WTC11 (cell line): ENCODE results near the gene KLRC2. TPM values are rescaled to one million over a fixed set of nuclear protein-coding genes. Genes with fewer than 3 reads are reported as not detected.

Experiments
- ATAC-seq: fragments of 200-7000 bp; cut with Tn5 transposase; 2 replicates; pipeline ENCODE4 v1.10.0; 2021; ENCODE audit warnings: mild to moderate bottlenecking, moderate library complexity
- CTCF ChIA-PET: fragments of 300-600 bp; sonication (Branson Sonifier 250); formaldehyde crosslinking; loops from one replicate; lab custom pipeline; 2021; ENCODE audit warnings: antibody characterized with exemption; lab: Charles Lee
- POLR2A ChIA-PET: fragments of 350-600 bp; sonication (Branson Sonifier 250); formaldehyde crosslinking; loops from one replicate; lab custom pipeline; 2021; ENCODE audit warnings: antibody characterized with exemption; lab: Charles Lee
- DNase-seq: peaks from one replicate; pipeline ENCODE4 v3.0.0; 2021; ENCODE audit warnings: low spot score
- H3K27ac Mint-ChIP-seq: 2 replicates; pipeline ENCODE4 v1.8.0; 2021; ENCODE audit warnings: mixed read lengths
- H3K27me3 Mint-ChIP-seq: 2 replicates; pipeline ENCODE4 v1.8.0; 2021; ENCODE audit warnings: low read depth, mild to moderate bottlenecking, moderate library complexity, mixed read lengths
- H3K36me3 Mint-ChIP-seq: 2 replicates; pipeline ENCODE4 v1.8.0; 2021; ENCODE audit warnings: mixed read lengths
- H3K4me1 Mint-ChIP-seq: 2 replicates; pipeline ENCODE4 v1.8.0; 2022; ENCODE audit warnings: mixed read lengths
- H3K4me3 Mint-ChIP-seq: 2 replicates; pipeline ENCODE4 v1.8.0; 2021; ENCODE audit warnings: mild to moderate bottlenecking, moderate library complexity, mixed read lengths
- H3K9me3 Mint-ChIP-seq: 2 replicates; pipeline ENCODE4 v1.8.0; 2021; ENCODE audit warnings: mixed read lengths
- ATF3 ChIP-seq: sonication (generic); formaldehyde crosslinking; conservative IDR thresholded peaks from 2 replicates; pipeline ENCODE4 v1.8.1; 2022; ENCODE audit warnings: mild to moderate bottlenecking, missing genetic modification reagents
- CTCF ChIP-seq: fragments of 200-600 bp; IDR thresholded peaks from 2 replicates; pipeline ENCODE4 v1.8.0; 2022; ENCODE audit warnings: antibody characterized with exemption
- E2F5 ChIP-seq: sonication (generic); formaldehyde crosslinking; IDR thresholded peaks from 2 replicates; pipeline ENCODE4 v1.8.1; 2022; ENCODE audit warnings: mild to moderate bottlenecking, moderate library complexity, missing genetic modification reagents
- ELF4 ChIP-seq: sonication (generic); formaldehyde crosslinking; IDR thresholded peaks from 2 replicates; pipeline ENCODE4 v1.8.1; 2022; ENCODE audit warnings: low read depth, mild to moderate bottlenecking, moderate library complexity, missing genetic modification reagents
- GRHL2 ChIP-seq: fragments of 250-450 bp; sonication (Bioruptor Pico); IDR thresholded peaks from 2 replicates; pipeline ENCODE4 v1.8.0; 2022; ENCODE audit warnings: mild to moderate bottlenecking, moderate library complexity; ENCODE audit not compliant: insufficient replicate concordance, severe bottlenecking
- HMGXB4 ChIP-seq: sonication (generic); formaldehyde crosslinking; IDR thresholded peaks from 2 replicates; pipeline ENCODE4 v1.8.1; 2023; ENCODE audit warnings: mild to moderate bottlenecking, moderate library complexity, missing genetic modification reagents
- JAZF1 ChIP-seq: fragments of 250-450 bp; sonication (Bioruptor Pico); IDR thresholded peaks from 2 replicates; pipeline ENCODE4 v1.9.0; 2021; ENCODE audit warnings: moderate library complexity, mild to moderate bottlenecking, inconsistent platforms
- JUN ChIP-seq: sonication (generic); formaldehyde crosslinking; IDR thresholded peaks from 2 replicates; pipeline ENCODE4 v1.8.0; 2023; ENCODE audit warnings: mild to moderate bottlenecking, missing genetic modification reagents
- KAT7 ChIP-seq: sonication (generic); formaldehyde crosslinking; IDR thresholded peaks from 2 replicates; pipeline ENCODE4 v1.8.1; 2023; ENCODE audit warnings: missing genetic modification reagents, mild to moderate bottlenecking, borderline replicate concordance
- MXD4 ChIP-seq: fragments of 250-450 bp; sonication (Bioruptor Pico); IDR thresholded peaks from 2 replicates; pipeline ENCODE4 v1.8.0; 2021; ENCODE audit warnings: mild to moderate bottlenecking, moderate library complexity, borderline replicate concordance
- NR2C2 ChIP-seq: sonication (generic); formaldehyde crosslinking; IDR thresholded peaks from 2 replicates; pipeline ENCODE4 v1.8.0; 2022; ENCODE audit warnings: mild to moderate bottlenecking, missing genetic modification reagents
- RELA ChIP-seq: sonication (generic); formaldehyde crosslinking; IDR thresholded peaks from 2 replicates; pipeline ENCODE4 v1.8.1; 2022; ENCODE audit warnings: missing genetic modification reagents, mild to moderate bottlenecking, borderline replicate concordance
- SMAD3 ChIP-seq: sonication (generic); formaldehyde crosslinking; IDR thresholded peaks from 2 replicates; pipeline ENCODE4 v1.8.0; 2022; ENCODE audit warnings: missing genetic modification reagents, mild to moderate bottlenecking, borderline replicate concordance
- TCF7 ChIP-seq: sonication (generic); formaldehyde crosslinking; IDR thresholded peaks from 2 replicates; pipeline ENCODE4 v1.8.0; 2022; ENCODE audit warnings: mild to moderate bottlenecking, low read depth, missing genetic modification reagents, moderate library complexity
- TEAD1 ChIP-seq: sonication (generic); formaldehyde crosslinking; IDR thresholded peaks from 2 replicates; pipeline ENCODE4 v1.8.0; 2022; ENCODE audit warnings: mild to moderate bottlenecking, missing genetic modification reagents
- TP53 ChIP-seq: sonication (generic); formaldehyde crosslinking; IDR thresholded peaks from 2 replicates; pipeline ENCODE4 v1.8.1; 2023; ENCODE audit warnings: mild to moderate bottlenecking, missing genetic modification reagents
- ZNF263 ChIP-seq: sonication (generic); formaldehyde crosslinking; IDR thresholded peaks from 2 replicates; pipeline ENCODE4 v1.8.1; 2022; ENCODE audit warnings: low read depth, mild to moderate bottlenecking, moderate library complexity, missing genetic modification reagents
- ZNF423 ChIP-seq: fragments of 250-450 bp; sonication (Bioruptor Pico); IDR thresholded peaks from 2 replicates; pipeline ENCODE4 v2.1.2; 2022; ENCODE audit warnings: mild to moderate bottlenecking, moderate library complexity
- total RNA-seq: library from RNA; stranded (reverse); gene quantifications from 3 replicates; pipeline ENCODE4 v1.2.3, GENCODE V29; 2021
- TF ChIP-seq, protein P1 (sequence below): sonication (generic); formaldehyde crosslinking; IDR thresholded peaks from 2 replicates; pipeline ENCODE4 v1.8.0; 2023; ENCODE audit warnings: missing genetic modification reagents, mild to moderate bottlenecking, borderline replicate concordance
- TF ChIP-seq, protein P2 (sequence below): sonication (generic); formaldehyde crosslinking; IDR thresholded peaks from 2 replicates; pipeline ENCODE4 v1.8.0; 2022; ENCODE audit warnings: missing genetic modification reagents
- TF ChIP-seq, protein P3 (sequence below): fragments of 250-450 bp; sonication (Bioruptor Pico); IDR thresholded peaks from 2 replicates; pipeline ENCODE4 v2.1.2; 2022; ENCODE audit warnings: mild to moderate bottlenecking, moderate library complexity

Gene KLRC2
- total RNA-seq, 1 experiment from 2014 or later, result not detected

- Mint-ChIP-seq H3K27me3 (no peaks in the 10 kb centered on the region), H3K27ac (no peak overlapping the region), H3K4me1 (peaks cover 21% of the 10 kb centered on the region), H3K36me3 (no peaks in the 10 kb centered on the region), H3K9me3 (no peaks in the 10 kb centered on the region), H3K4me3 (no peak overlapping the region)
- ATAC-seq (no peak), DNase-seq (no peak)
- POLR2A ChIA-PET, result no interaction called here
- TF ChIP-seq TCF7 (CRISPR knock-in tag) (no peak), NR2C2 (CRISPR knock-in tag) (no peak), GRHL2 (no peak), KAT7 (no peak), JAZF1 (CRISPR knock-in tag) (no peak), ZNF423 (CRISPR knock-in tag) (no peak), TP53 (no peak), ATF3 (CRISPR knock-in tag) (no peak), E2F5 (no peak), CTCF (no peak), ELF4 (CRISPR knock-in tag) (no peak), TEAD1 (no peak), JUN (CRISPR knock-in tag) (no peak)
- TF ChIP-seq, protein P1, sequence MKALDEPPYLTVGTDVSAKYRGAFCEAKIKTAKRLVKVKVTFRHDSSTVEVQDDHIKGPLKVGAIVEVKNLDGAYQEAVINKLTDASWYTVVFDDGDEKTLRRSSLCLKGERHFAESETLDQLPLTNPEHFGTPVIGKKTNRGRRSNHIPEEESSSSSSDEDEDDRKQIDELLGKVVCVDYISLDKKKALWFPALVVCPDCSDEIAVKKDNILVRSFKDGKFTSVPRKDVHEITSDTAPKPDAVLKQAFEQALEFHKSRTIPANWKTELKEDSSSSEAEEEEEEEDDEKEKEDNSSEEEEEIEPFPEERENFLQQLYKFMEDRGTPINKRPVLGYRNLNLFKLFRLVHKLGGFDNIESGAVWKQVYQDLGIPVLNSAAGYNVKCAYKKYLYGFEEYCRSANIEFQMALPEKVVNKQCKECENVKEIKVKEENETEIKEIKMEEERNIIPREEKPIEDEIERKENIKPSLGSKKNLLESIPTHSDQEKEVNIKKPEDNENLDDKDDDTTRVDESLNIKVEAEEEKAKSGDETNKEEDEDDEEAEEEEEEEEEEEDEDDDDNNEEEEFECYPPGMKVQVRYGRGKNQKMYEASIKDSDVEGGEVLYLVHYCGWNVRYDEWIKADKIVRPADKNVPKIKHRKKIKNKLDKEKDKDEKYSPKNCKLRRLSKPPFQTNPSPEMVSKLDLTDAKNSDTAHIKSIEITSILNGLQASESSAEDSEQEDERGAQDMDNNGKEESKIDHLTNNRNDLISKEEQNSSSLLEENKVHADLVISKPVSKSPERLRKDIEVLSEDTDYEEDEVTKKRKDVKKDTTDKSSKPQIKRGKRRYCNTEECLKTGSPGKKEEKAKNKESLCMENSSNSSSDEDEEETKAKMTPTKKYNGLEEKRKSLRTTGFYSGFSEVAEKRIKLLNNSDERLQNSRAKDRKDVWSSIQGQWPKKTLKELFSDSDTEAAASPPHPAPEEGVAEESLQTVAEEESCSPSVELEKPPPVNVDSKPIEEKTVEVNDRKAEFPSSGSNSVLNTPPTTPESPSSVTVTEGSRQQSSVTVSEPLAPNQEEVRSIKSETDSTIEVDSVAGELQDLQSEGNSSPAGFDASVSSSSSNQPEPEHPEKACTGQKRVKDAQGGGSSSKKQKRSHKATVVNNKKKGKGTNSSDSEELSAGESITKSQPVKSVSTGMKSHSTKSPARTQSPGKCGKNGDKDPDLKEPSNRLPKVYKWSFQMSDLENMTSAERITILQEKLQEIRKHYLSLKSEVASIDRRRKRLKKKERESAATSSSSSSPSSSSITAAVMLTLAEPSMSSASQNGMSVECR, result no peak
- TF ChIP-seq, protein P2, sequence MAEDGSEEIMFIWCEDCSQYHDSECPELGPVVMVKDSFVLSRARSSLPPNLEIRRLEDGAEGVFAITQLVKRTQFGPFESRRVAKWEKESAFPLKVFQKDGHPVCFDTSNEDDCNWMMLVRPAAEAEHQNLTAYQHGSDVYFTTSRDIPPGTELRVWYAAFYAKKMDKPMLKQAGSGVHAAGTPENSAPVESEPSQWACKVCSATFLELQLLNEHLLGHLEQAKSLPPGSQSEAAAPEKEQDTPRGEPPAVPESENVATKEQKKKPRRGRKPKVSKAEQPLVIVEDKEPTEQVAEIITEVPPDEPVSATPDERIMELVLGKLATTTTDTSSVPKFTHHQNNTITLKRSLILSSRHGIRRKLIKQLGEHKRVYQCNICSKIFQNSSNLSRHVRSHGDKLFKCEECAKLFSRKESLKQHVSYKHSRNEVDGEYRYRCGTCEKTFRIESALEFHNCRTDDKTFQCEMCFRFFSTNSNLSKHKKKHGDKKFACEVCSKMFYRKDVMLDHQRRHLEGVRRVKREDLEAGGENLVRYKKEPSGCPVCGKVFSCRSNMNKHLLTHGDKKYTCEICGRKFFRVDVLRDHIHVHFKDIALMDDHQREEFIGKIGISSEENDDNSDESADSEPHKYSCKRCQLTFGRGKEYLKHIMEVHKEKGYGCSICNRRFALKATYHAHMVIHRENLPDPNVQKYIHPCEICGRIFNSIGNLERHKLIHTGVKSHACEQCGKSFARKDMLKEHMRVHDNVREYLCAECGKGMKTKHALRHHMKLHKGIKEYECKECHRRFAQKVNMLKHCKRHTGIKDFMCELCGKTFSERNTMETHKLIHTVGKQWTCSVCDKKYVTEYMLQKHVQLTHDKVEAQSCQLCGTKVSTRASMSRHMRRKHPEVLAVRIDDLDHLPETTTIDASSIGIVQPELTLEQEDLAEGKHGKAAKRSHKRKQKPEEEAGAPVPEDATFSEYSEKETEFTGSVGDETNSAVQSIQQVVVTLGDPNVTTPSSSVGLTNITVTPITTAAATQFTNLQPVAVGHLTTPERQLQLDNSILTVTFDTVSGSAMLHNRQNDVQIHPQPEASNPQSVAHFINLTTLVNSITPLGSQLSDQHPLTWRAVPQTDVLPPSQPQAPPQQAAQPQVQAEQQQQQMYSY (CRISPR knock-in tag), result no peak
- CTCF ChIA-PET, result no interaction called here
Measured at GRCh38 chr12:10398168-10398567, 37.6 kb downstream of the KLRC2 start.

DNA sequence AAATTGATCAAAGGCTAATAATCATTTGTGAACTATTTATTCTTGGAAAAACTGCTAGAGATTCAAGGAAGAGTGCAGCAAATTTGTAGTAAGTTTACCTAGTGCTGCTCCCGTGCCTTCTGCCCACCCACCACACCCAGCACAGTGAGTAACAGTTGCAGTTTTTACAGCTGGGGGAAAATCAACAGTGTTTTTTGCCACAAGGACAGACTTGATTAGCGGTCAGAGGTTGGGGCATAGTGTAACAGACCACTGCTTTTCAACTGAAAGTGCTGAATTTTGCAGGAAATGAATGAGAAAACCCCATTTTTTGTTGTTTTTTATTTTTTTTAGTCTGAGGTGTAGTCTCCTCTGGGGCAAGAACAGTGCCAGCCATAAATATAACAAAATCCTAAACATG, 38.5 kb downstream of the KLRC2 start:
- ATAC-seq (no peak), DNase-seq (no peak)
- Mint-ChIP-seq H3K9me3 (no peaks in the 10 kb centered on the region), H3K4me1 (peaks cover 24% of the 10 kb centered on the region), H3K27ac (no peak overlapping the region), H3K27me3 (no peaks in the 10 kb centered on the region), H3K4me3 (no peak overlapping the region), H3K36me3 (no peaks in the 10 kb centered on the region)
- ChIA-PET CTCF (interaction anchor here (0.7 kb wide), 1 partner anchor 31 kb away, joined by 3 read pairs; no protein-coding TSS in a partner anchor), POLR2A (interaction anchor here (0.6 kb wide), 1 partner anchor 773 kb away, joined by 3 read pairs; no protein-coding TSS in a partner anchor)
- TF ChIP-seq, protein P3, sequence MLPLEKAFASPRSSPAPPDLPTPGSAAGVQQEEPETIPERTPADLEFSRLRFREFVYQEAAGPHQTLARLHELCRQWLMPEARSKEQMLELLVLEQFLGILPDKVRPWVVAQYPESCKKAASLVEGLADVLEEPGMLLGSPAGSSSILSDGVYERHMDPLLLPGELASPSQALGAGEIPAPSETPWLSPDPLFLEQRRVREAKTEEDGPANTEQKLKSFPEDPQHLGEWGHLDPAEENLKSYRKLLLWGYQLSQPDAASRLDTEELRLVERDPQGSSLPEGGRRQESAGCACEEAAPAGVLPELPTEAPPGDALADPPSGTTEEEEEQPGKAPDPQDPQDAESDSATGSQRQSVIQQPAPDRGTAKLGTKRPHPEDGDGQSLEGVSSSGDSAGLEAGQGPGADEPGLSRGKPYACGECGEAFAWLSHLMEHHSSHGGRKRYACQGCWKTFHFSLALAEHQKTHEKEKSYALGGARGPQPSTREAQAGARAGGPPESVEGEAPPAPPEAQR (CRISPR knock-in tag), result no peak
- TF ChIP-seq SMAD3 (CRISPR knock-in tag) (no peak), HMGXB4 (CRISPR knock-in tag) (no peak), ZNF263 (CRISPR knock-in tag) (no peak), MXD4 (no peak), RELA (CRISPR knock-in tag) (no peak)
